ENCODE data around the gene ENOX1.

Gene ENOX1

GRCh38 chr13:43291287-43292060 is 495.3 kb downstream of the ENOX1 start:
- no peak for DNase-seq (ENCODE audit: low read depth, low spot score)

- DNase-seq (ENCODE audit: low read depth, low spot score), result no peak
Observed at GRCh38 chr13:43289470-43290255, 497.1 kb downstream of the ENOX1 start.

- DNase-seq (ENCODE audit: low read depth, low spot score), result no peak
Observed at GRCh38 chr13:43286751-43287150, 500.0 kb downstream of the ENOX1 start.

GRCh38 chr13:43285933-43286597 is 500.7 kb downstream of the ENOX1 start:
- no peak for DNase-seq (ENCODE audit: low read depth, low spot score)

GRCh38 chr13:43284162-43284561 is 502.6 kb downstream of the ENOX1 start:
- no peak for DNase-seq (ENCODE audit: low read depth, low spot score)

GRCh38 chr13:43279696-43280095 is 507.1 kb downstream of the ENOX1 start:
- no peak for DNase-seq (ENCODE audit: low read depth, low spot score)

GRCh38 chr13:43278127-43278526 is 508.6 kb downstream of the ENOX1 start:
- no peak for DNase-seq (ENCODE audit: low read depth, low spot score)

- DNase-seq (ENCODE audit: low read depth, low spot score), result no peak
Observed at GRCh38 chr13:43277142-43277541, 509.6 kb downstream of the ENOX1 start.

- no peak for DNase-seq (ENCODE audit: low read depth, low spot score)
Observed at GRCh38 chr13:43274881-43275280, 511.9 kb downstream of the ENOX1 start.

GRCh38 chr13:43273362-43273761 is 513.4 kb downstream of the ENOX1 start:
- DNase-seq (ENCODE audit: low read depth, low spot score), result no peak

GRCh38 chr13:43272851-43273250 is 513.9 kb downstream of the ENOX1 start:
- DNase-seq (ENCODE audit: low read depth, low spot score), result no peak

GRCh38 chr13:43271152-43271551 is 515.6 kb downstream of the ENOX1 start:
- DNase-seq (ENCODE audit: low read depth, low spot score), result no peak

- no peak for DNase-seq (ENCODE audit: low read depth, low spot score)
Observed at GRCh38 chr13:43270130-43270830, 516.5 kb downstream of the ENOX1 start.

GRCh38 chr13:43269037-43269481 is 517.7 kb downstream of the ENOX1 start:
- no peak for DNase-seq (ENCODE audit: low read depth, low spot score)

GRCh38 chr13:43268632-43269031 is 518.1 kb downstream of the ENOX1 start:
- DNase-seq (ENCODE audit: low read depth, low spot score), result no peak

GRCh38 chr13:43267916-43268315 is 518.9 kb downstream of the ENOX1 start:
- DNase-seq (ENCODE audit: low read depth, low spot score), result no peak

- DNase-seq (ENCODE audit: low read depth, low spot score), result no peak
Observed at GRCh38 chr13:43266936-43267615, 519.7 kb downstream of the ENOX1 start.

GRCh38 chr13:43265028-43265427 is 521.7 kb downstream of the ENOX1 start:
- DNase-seq (ENCODE audit: low read depth, low spot score), result no peak

GRCh38 chr13:43264458-43264857 is 522.3 kb downstream of the ENOX1 start:
- DNase-seq (ENCODE audit: low read depth, low spot score), result no peak

GRCh38 chr13:43263047-43263446 is 523.7 kb downstream of the ENOX1 start:
- no peak for DNase-seq (ENCODE audit: low read depth, low spot score)

- DNase-seq (ENCODE audit: low read depth, low spot score), result no peak
Observed at GRCh38 chr13:43260999-43261398, 525.8 kb downstream of the ENOX1 start.

Measured in activated naive CD8-positive, alpha-beta T cell treated with anti-CD3 and anti-CD28 coated beads, Interleukin-2, amount 50 U/mL, for 16 hours (primary cell).